NCI-H128 (cell line): ENCODE data around the gene ARMC6.
"Not testable (repeated sequence)": the region's sequence is repeated elsewhere in the genome, so short reads cannot be mapped to it uniquely, and the experiment has no call there.

Experiments used
- DNase-seq: peaks from one replicate; lab custom pipeline; 2025; ENCODE audit not compliant: unreplicated experiment; lab: John Stamatoyannopoulos, UW

The ARMC6 gene

GRCh38 chr19:19022380-19022961, 10.9 kb upstream of the ARMC6 start:
- no peak for DNase-seq

GRCh38 chr19:19023376-19023775, 10.0 kb upstream of the ARMC6 start:
- DNase-seq = not testable (repeated sequence)

- no peak for DNase-seq
Measured at GRCh38 chr19:19025861-19026260, 7.5 kb upstream of the ARMC6 start.

GRCh38 chr19:19026299-19026971, 7.0 kb upstream of the ARMC6 start:
- DNase-seq = no peak

GRCh38 chr19:19027228-19027627, 6.2 kb upstream of the ARMC6 start:
- DNase-seq = no peak

GRCh38 chr19:19028526-19028925, 4.9 kb upstream of the ARMC6 start:
- no peak for DNase-seq

GRCh38 chr19:19031891-19032290, 1.5 kb upstream of the ARMC6 start:
- no peak for DNase-seq

GRCh38 chr19:19032420-19033175, 805 bp upstream of the ARMC6 start:
- peak; percentile 92 for DNase-seq

- DNase-seq = no peak
Measured at GRCh38 chr19:19033176-19033425, 302 bp upstream of the ARMC6 start.

GRCh38 chr19:19034204-19034624, 811 bp downstream of the ARMC6 start:
- DNase-seq = no peak

GRCh38 chr19:19039901-19040300, 6.5 kb downstream of the ARMC6 start:
- DNase-seq = no peak

- no peak for DNase-seq
Measured at GRCh38 chr19:19040417-19040816, 7.0 kb downstream of the ARMC6 start.

- DNase-seq = no peak
Measured at GRCh38 chr19:19042732-19043280, 9.4 kb downstream of the ARMC6 start.

GRCh38 chr19:19043481-19043880, 10.1 kb downstream of the ARMC6 start:
- DNase-seq = no peak

GRCh38 chr19:19043881-19044280, 10.5 kb downstream of the ARMC6 start:
- no peak for DNase-seq

GRCh38 chr19:19049406-19049805, 16.0 kb downstream of the ARMC6 start:
- no peak for DNase-seq

- DNase-seq = no peak
Measured at GRCh38 chr19:19050104-19050503, 16.7 kb downstream of the ARMC6 start.

- no peak for DNase-seq
Measured at GRCh38 chr19:19050731-19051130, 17.3 kb downstream of the ARMC6 start.

GRCh38 chr19:19051478-19052213, 18.2 kb downstream of the ARMC6 start:
- DNase-seq = no peak

- DNase-seq = no peak
Measured at GRCh38 chr19:19052921-19053320, 19.5 kb downstream of the ARMC6 start.

GRCh38 chr19:19053508-19054314, 20.3 kb downstream of the ARMC6 start:
- no peak for DNase-seq
